Subcutaneous adipose tissue (tissue), 4 donors: ENCODE measurements around the gene CARNS1. TPM values are rescaled to one million over a fixed set of nuclear protein-coding genes. Genes with fewer than 3 reads are reported as not detected.

Experiments used
- small RNA-seq: library from RNA; depleted of rRNA; stranded (forward); fragments of <200 nt; gene quantifications from one replicate; pipeline ENCODE3, GENCODE V24; 2016
- total RNA-seq, 4 donors: library from RNA; depleted of rRNA; stranded (reverse); fragments of >200 nt; gene quantifications; one replicate each; pipeline ENCODE4 v1.1.0, GENCODE V29; 2016

Gene CARNS1
- total RNA-seq, 4 donors from 2014 or later: 0.17 to 0.38 (median 0.22) TPM; not detected in 1

Small RNA genes within 50 kb of the gene (small RNA-seq; reads per million reads assigned to genes)
- not detected for gene RNU6-1238P

Other genes with a start within 250 kb of the CARNS1 start
- gene GRK2, start 149.2 kb upstream of the CARNS1 start, total RNA-seq: 10 to 100 TPM; 39.8 to 72.5 (median 47.8) TPM
- gene ANKRD13D, start 126.4 kb upstream of the CARNS1 start, total RNA-seq: 10 to 100 TPM; 12.4 to 43.7 (median 31.4) TPM
- 10 to 100 TPM; 11.9 to 43.2 (median 37.2) TPM for gene SSH3, start 112.1 kb upstream of the CARNS1 start, total RNA-seq
- gene POLD4, start 62.1 kb upstream of the CARNS1 start, total RNA-seq: 100 to 1,000 TPM in 3 of 4 donors, 10 to 100 TPM in 1; 29.2 to 127 (median 113) TPM
- gene CLCF1, start 42.1 kb upstream of the CARNS1 start, total RNA-seq: 1 to 10 TPM; 1.1 to 4.1 (median 3.8) TPM
- gene RAD9A, start 23.7 kb upstream of the CARNS1 start, total RNA-seq: 10 to 100 TPM in 1 of 4 donors, 1 to 10 TPM in 3; 5.2 to 11.7 (median 7.8) TPM
- 100 to 1,000 TPM in 1 of 4 donors, 10 to 100 TPM in 3; 60.8 to 110 (median 64.9) TPM for gene PPP1CA, start 13.8 kb upstream of the CARNS1 start, total RNA-seq
- 1 to 10 TPM; 1.7 to 9.3 (median 3.1) TPM for gene TBC1D10C, start 11.6 kb upstream of the CARNS1 start, total RNA-seq
- 10 to 100 TPM; 22.2 to 35.4 (median 27.0) TPM for gene RPS6KB2, start 12.8 kb downstream of the CARNS1 start, total RNA-seq
- 1 to 10 TPM; 1.7 to 6.7 (median 3.5) TPM for gene PTPRCAP, start 22.0 kb downstream of the CARNS1 start, total RNA-seq
- 10 to 100 TPM; 30.7 to 95.4 (median 70.7) TPM for gene CORO1B, start 27.8 kb downstream of the CARNS1 start, total RNA-seq
- not detected for gene GPR152, start 37.1 kb downstream of the CARNS1 start, total RNA-seq
- gene CABP4, start 39.7 kb downstream of the CARNS1 start, total RNA-seq: 1 to 10 TPM; 1.1 to 5.1 (median 1.8) TPM
- 10 to 100 TPM; 21.4 to 85.5 (median 36.2) TPM for gene TMEM134, start 53.6 kb downstream of the CARNS1 start, total RNA-seq
- gene AIP, start 67.3 kb downstream of the CARNS1 start, total RNA-seq: 10 to 100 TPM; 48.6 to 77.3 (median 64.9) TPM
- 10 to 100 TPM in 3 of 4 donors, 1 to 10 TPM in 1; 9.2 to 14.9 (median 11.9) TPM for gene PITPNM1, start 89.7 kb downstream of the CARNS1 start, total RNA-seq
- gene CDK2AP2, start 92.5 kb downstream of the CARNS1 start, total RNA-seq: 10 to 100 TPM; 21.2 to 33.2 (median 23.5) TPM
- gene CABP2, start 107.8 kb downstream of the CARNS1 start, total RNA-seq: not detected
- gene GSTP1, start 168.1 kb downstream of the CARNS1 start, total RNA-seq: 100 to 1,000 TPM; 399 to 826 (median 474) TPM
- gene NDUFV1, start 191.3 kb downstream of the CARNS1 start, total RNA-seq: 100 to 1,000 TPM; 148 to 403 (median 197) TPM
- 10 to 100 TPM in 2 of 4 donors, 1 to 10 TPM in 2; 6.2 to 23.7 (median 9.6) TPM for gene NUDT8, start 214.3 kb downstream of the CARNS1 start, total RNA-seq
- gene TBX10, start 224.1 kb downstream of the CARNS1 start, total RNA-seq: not detected
- gene ACY3, start 235.1 kb downstream of the CARNS1 start, total RNA-seq: not detected